Activated B cell treated with CpG ODN at 0.5 μM for 24 hours (primary cell): Measurements from ENCODE around the gene KIN. TPM values are rescaled to one million over a fixed set of nuclear protein-coding genes. Genes with fewer than 3 reads are reported as not detected.

Source experiments
- ATAC-seq: fragments of 200-7000 bp; cut with Tn5 transposase; one replicate; pipeline ENCODE4 v1.10.0; 2021; ENCODE audit warnings: low read depth, mild to moderate bottlenecking, moderate library complexity
- CTCF ChIA-PET: fragments of 350-600 bp; sonication (Branson Sonifier 250); formaldehyde crosslinking; loops from one replicate; lab custom pipeline; 2021; ENCODE audit warnings: antibody characterized with exemption; lab: Charles Lee
- POLR2A ChIA-PET: fragments of 350-600 bp; sonication (Branson Sonifier 250); formaldehyde crosslinking; loops from one replicate; lab custom pipeline; 2021; ENCODE audit warnings: antibody characterized with exemption; lab: Charles Lee
- DNase-seq: peaks from one replicate; pipeline ENCODE4 v3.0.0; 2022
- H3K27ac Mint-ChIP-seq: one replicate; pipeline ENCODE4 v1.8.0; 2020; ENCODE audit warnings: mixed read lengths
- H3K27me3 Mint-ChIP-seq: one replicate; pipeline ENCODE4 v1.8.0; 2021; ENCODE audit warnings: mixed read lengths
- H3K36me3 Mint-ChIP-seq: one replicate; pipeline ENCODE4 v1.8.0; 2021; ENCODE audit warnings: low read depth, mixed read lengths
- H3K4me1 Mint-ChIP-seq: one replicate; pipeline ENCODE4 v1.8.0; 2021; ENCODE audit warnings: mixed read lengths
- H3K4me3 Mint-ChIP-seq: one replicate; pipeline ENCODE4 v1.8.0; 2020; ENCODE audit warnings: mild to moderate bottlenecking, mixed read lengths
- H3K9me3 Mint-ChIP-seq: one replicate; pipeline ENCODE4 v1.8.0; 2020; ENCODE audit warnings: mixed read lengths
- intact Hi-C: fragments of 100-400 bp; cut with micrococcal nuclease; formaldehyde crosslinking; loops from one replicate; pipeline ENCODE4 v1.15.1; 2024
- total RNA-seq: library from RNA; stranded (reverse); gene quantifications from 2 replicates; pipeline ENCODE4 v1.2.3, GENCODE V29; 2022
- TF ChIP-seq, protein P1 (sequence below): fragments of 200-600 bp; IDR thresholded peaks from one replicate; pipeline ENCODE4 v1.8.0; 2022; ENCODE audit warnings: antibody characterized with exemption, mild to moderate bottlenecking

The KIN gene
- total RNA-seq, 1 donor from 2014 or later, result 12.6 TPM

DNA sequence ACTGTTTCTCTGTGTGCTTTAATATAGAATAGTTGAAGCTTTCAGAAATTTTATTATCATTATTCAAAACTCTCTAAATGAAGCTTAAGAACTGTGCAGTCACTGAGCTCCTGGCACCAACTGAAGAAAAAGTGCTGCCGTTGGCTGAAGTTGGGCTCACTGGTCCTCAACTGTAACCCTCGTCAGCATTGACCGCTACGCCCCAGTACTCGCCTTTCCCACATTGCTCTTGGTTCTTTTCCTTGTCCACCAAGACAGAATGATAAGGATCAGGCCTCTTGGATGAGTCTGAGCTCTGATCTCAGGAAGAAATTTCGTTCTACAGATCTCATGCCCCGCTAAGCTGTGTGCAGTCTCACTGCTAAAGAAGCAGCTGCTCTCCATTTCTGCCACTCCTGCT is 22.6 kb upstream of the KIN start:
- CTCF ChIA-PET, result no interaction called here
- no peak overlapping the region for H3K4me3 Mint-ChIP-seq
- intact Hi-C loops, result loop anchor here (10.0 kb wide), 1 partner anchor 1406 kb away; no protein-coding TSS in a partner anchor
- H3K36me3 Mint-ChIP-seq, result peaks cover 23% of the 10 kb centered on the region
- no peaks in the 10 kb centered on the region for H3K9me3 Mint-ChIP-seq
- POLR2A ChIA-PET, result no interaction called here
- H3K4me1 Mint-ChIP-seq, result no peaks in the 10 kb centered on the region
- TF ChIP-seq, protein P1, sequence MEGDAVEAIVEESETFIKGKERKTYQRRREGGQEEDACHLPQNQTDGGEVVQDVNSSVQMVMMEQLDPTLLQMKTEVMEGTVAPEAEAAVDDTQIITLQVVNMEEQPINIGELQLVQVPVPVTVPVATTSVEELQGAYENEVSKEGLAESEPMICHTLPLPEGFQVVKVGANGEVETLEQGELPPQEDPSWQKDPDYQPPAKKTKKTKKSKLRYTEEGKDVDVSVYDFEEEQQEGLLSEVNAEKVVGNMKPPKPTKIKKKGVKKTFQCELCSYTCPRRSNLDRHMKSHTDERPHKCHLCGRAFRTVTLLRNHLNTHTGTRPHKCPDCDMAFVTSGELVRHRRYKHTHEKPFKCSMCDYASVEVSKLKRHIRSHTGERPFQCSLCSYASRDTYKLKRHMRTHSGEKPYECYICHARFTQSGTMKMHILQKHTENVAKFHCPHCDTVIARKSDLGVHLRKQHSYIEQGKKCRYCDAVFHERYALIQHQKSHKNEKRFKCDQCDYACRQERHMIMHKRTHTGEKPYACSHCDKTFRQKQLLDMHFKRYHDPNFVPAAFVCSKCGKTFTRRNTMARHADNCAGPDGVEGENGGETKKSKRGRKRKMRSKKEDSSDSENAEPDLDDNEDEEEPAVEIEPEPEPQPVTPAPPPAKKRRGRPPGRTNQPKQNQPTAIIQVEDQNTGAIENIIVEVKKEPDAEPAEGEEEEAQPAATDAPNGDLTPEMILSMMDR, result no peak
- DNase-seq (no peak), ATAC-seq (no peak)
- peaks cover 7% of the 10 kb centered on the region for H3K27me3 Mint-ChIP-seq
- H3K27ac Mint-ChIP-seq, result no peak overlapping the region

DNA sequence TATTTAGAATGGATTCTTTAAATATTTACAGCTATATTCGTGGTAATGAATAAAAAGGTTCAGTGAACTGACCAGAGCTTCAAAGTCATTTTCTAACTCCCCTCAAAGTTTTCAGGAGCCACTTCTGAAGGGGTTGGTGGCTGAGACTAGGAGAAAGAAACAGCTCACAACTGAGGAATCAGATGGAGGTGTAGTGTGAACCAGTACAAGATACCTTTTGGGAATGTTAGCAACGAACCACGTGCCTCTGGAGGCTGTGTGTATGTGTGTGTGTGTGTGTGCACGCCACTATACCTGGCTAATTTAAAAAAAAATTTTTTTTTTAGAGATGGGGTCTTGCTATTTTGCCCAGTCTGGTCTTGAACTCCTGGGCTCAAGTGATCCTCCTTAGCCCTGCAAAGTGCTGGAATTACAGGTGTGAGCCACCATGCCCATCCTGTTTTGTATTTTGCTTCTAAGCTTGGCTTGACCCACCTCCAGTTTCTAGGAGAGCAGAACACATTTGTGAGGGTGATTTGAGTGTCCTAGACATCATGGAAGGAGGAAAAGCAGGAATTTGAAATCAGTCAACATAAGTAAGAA is 21.0 kb upstream of the KIN start:
- Mint-ChIP-seq H3K4me1 (no peaks in the 10 kb centered on the region), H3K9me3 (no peaks in the 10 kb centered on the region), H3K36me3 (peaks cover 38% of the 10 kb centered on the region), H3K27ac (no peak overlapping the region), H3K4me3 (no peak overlapping the region), H3K27me3 (peaks cover 2% of the 10 kb centered on the region)
- TF ChIP-seq, protein P1, result no peak
- CTCF ChIA-PET, result no interaction called here
- no peak for ATAC-seq
- POLR2A ChIA-PET, result interaction anchor here (1.6 kb wide), 1 partner anchor 9 kb away, joined by 10 read pairs; the partner anchor contains the start of gene TAF3
- no peak for DNase-seq
- intact Hi-C loops, result no loop called here

DNA sequence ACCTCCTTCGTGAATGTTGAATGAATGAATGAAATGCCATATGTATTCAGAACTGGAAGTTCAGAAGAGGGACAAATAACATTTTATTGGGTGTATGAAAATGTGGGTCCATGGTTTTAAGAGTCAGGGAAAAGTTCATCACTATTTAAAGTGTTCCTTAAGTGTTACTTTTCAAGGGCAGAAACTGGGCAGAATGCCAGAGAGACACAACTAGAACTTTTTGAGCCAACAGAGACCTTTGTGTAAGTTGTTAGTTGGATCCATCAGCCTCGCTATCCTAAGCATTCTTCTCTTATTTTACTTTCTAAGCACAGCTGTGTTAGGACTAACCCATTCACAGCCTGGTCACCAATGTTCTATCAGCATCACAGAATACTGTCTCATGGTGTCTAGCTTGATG is 16.9 kb upstream of the KIN start:
- Mint-ChIP-seq H3K27me3 (no peaks in the 10 kb centered on the region), H3K4me1 (no peaks in the 10 kb centered on the region), H3K9me3 (no peaks in the 10 kb centered on the region), H3K27ac (no peak overlapping the region), H3K36me3 (peaks cover 72% of the 10 kb centered on the region), H3K4me3 (no peak overlapping the region)
- ATAC-seq (no peak), DNase-seq (no peak)
- TF ChIP-seq, protein P1, result no peak
- ChIA-PET POLR2A (no interaction called here), CTCF (no interaction called here)
- intact Hi-C loops, result no loop called here

DNA sequence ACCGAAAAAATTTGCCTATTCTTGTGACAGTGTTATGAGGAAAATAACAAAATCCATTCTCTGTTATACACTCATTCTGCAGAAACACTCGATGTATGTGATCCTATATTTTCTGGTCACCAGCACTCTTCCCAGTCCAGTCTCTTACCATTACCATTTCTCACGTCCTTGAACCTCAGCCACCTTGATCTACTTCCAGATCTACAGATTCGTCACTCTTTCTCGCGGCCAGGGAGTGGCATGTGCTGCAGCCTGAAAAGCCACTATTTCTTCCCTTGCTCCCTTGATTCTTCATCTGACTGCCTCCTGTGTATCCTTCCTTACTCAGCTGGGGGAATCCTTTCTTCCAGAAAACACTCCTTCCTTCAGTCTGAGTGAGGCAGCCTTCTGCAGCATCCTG is 16.4 kb upstream of the KIN start:
- POLR2A ChIA-PET, result no interaction called here
- Mint-ChIP-seq H3K36me3 (peaks cover 73% of the 10 kb centered on the region), H3K27me3 (no peaks in the 10 kb centered on the region), H3K9me3 (no peaks in the 10 kb centered on the region), H3K4me1 (no peaks in the 10 kb centered on the region), H3K27ac (no peak overlapping the region), H3K4me3 (no peak overlapping the region)
- intact Hi-C loops, result no loop called here
- no peak for ATAC-seq
- no peak for DNase-seq
- TF ChIP-seq, protein P1, result no peak
- CTCF ChIA-PET, result no interaction called here

DNA sequence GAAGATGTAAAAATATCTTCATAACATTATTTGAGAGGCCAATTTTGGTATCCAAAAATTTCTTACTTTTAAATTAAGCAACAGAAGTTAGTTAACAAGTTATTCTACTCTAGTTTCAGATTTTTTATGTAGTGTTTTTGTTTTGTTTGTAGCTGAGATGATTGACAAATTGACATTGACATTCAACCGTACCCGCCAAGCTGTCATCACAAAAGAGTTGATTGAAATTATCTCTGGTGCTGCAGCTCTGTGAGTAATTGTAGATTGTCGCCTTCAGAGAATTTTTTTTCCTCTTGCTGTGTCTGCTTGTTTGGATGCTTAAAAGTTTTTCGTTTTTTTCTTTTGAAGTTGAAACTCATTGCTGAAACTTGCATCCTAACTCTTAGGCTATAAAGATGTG is 14.8 kb upstream of the KIN start:
- DNase-seq, result no peak
- no peak for ATAC-seq
- H3K4me3 Mint-ChIP-seq, result no peak overlapping the region
- CTCF ChIA-PET, result no interaction called here
- H3K36me3 Mint-ChIP-seq, result peaks cover 75% of the 10 kb centered on the region
- H3K27ac Mint-ChIP-seq, result no peak overlapping the region
- TF ChIP-seq, protein P1, result no peak
- no peaks in the 10 kb centered on the region for H3K9me3 Mint-ChIP-seq
- POLR2A ChIA-PET, result no interaction called here
- intact Hi-C loops, result no loop called here
- no peaks in the 10 kb centered on the region for H3K4me1 Mint-ChIP-seq
- no peaks in the 10 kb centered on the region for H3K27me3 Mint-ChIP-seq
